ENCODE results near the gene POU3F1. TPM values are rescaled to one million over a fixed set of nuclear protein-coding genes. Genes with fewer than 3 reads are reported as not detected.

Gene POU3F1
- total and polyA plus RNA-seq, 2 of the 4 experiments (the other 2 are of a cell fraction) = not detected

GRCh38 chr1:38022810-38023209, 23.8 kb downstream of the POU3F1 start:
- Histone ChIP-seq H4K20me1 (ENCODE audit: insufficient read depth, low read length) (0 out of 2 replicates have a peak, but pooled peaks cover 4% of the 10 kb centered on the region), H2BK20ac (ENCODE audit: low read depth, low read length) (no peak overlapping the region), H3K56ac (ENCODE audit: extremely low read depth, insufficient read depth, low read length) (no peak overlapping the region), H3K27ac (ENCODE audit: insufficient read depth, low read length) (no peak overlapping the region), H3K4me2 (ENCODE audit: low read depth, low read length) (no peak overlapping the region), H3K18ac (ENCODE audit: low read depth, low read length) (no peak overlapping the region), H4K91ac (ENCODE audit: insufficient read depth, low read depth, low read length) (no peak overlapping the region), H3K79me1 (ENCODE audit: low read depth in 1 of 2, low read length in 2 of 2) (peaks cover 4 to 18% of the 10 kb centered on the region in 2 experiments), H3K9me3 (ENCODE audit: control insufficient read depth, insufficient read depth, low read length) (no peaks in the 10 kb centered on the region), H3K23ac (ENCODE audit: low read depth, low read length) (no peak overlapping the region), H2BK15ac (ENCODE audit: low read depth, low read length) (no peak overlapping the region), H3K4me1 (ENCODE audit: control insufficient read depth, insufficient read depth, low read length) (peaks cover 5% of the 10 kb centered on the region), H3K9ac (ENCODE audit: low read depth, low read length) (no peak overlapping the region), H4K8ac (ENCODE audit: low read depth in 2 of 2, low read length in 2 of 2) (no peak overlapping the region), H3K14ac (replicated peaks; ENCODE audit: low read depth, low read length) (no peak overlapping the region), H4K5ac (ENCODE audit: low read depth, low read length) (no peak overlapping the region), H3K9me1 (ENCODE audit: insufficient read depth, low read length) (no peaks in the 10 kb centered on the region), H2AK9ac (replicated peaks; ENCODE audit: low read depth, low read length, poor library complexity) (no peak overlapping the region), H3K4ac (ENCODE audit: low read depth, low read length) (no peak overlapping the region), H3K36me3 (ENCODE audit: control insufficient read depth, insufficient read depth, low read length) (peaks cover 44% of the 10 kb centered on the region), H3K27me3 (ENCODE audit: control insufficient read depth, insufficient read depth, low read length) (no peaks in the 10 kb centered on the region), H2BK5ac (ENCODE audit: low read depth, low read length, poor library complexity, severe bottlenecking) (no peak overlapping the region), H2AK5ac (ENCODE audit: low read depth, low read length) (no peak overlapping the region), H2BK120ac (ENCODE audit: low read depth, low read length) (no peak overlapping the region), H3K4me3 (ENCODE audit: insufficient read depth, low read depth, low read length) (no peak overlapping the region), H2AFZ (replicated peaks; ENCODE audit: low read length, poor library complexity) (no peak overlapping the region)
- intact Hi-C loops (cut with micrococcal nuclease) (no loop called here), in situ Hi-C loops (cut with MboI; ENCODE audit: low sequenced_read_pairs) (loop anchor here (25.0 kb wide), 3 partner anchors 436 to 1561 kb away; partner anchors contain the start of genes GNL2, MRPS15 and OSCP1), dilution Hi-C loops (cut with HindIII; ENCODE audit: low sequenced_read_pairs, unreplicated experiment) (no loop called here)
- WGBS, 2 experiments (ENCODE audit: extremely low coverage in 2 of 2, insufficient read length in 1 of 2) = 80% methylated on average over 1 of the region's 3 CpGs; no CpG with 5 or more reads in 1 of the 2 experiments
- TF ChIP-seq RCOR1 (IDR thresholded peaks at IDR 0.05; ENCODE audit: insufficient replicate concordance, low read length) (no peak), RAD21 (IDR thresholded peaks at IDR 0.05; ENCODE audit: low read length) (no peak), NFE2L2 (IDR thresholded peaks at IDR 0.05; ENCODE audit: low read depth, low read length) (no peak), MXI1 (IDR thresholded peaks at IDR 0.05; ENCODE audit: borderline replicate concordance, low read depth, low read length) (no peak), FOS (IDR thresholded peaks at IDR 0.05; ENCODE audit: low read depth, low read length) (no peak), MAFK (IDR thresholded peaks at IDR 0.05; ENCODE audit: low read depth, low read length) (no peak), RFX5 (IDR thresholded peaks at IDR 0.05; ENCODE audit: low read depth, low read length) (no peak), BHLHE40 (IDR thresholded peaks at IDR 0.05; ENCODE audit: low read depth, low read length) (no peak), POLR2A (IDR thresholded peaks at IDR 0.05; ENCODE audit: low read depth, low read length) (no peak), SMC3 (IDR thresholded peaks at IDR 0.05; ENCODE audit: low read depth, low read length) (no peak), CHD1 (IDR thresholded peaks at IDR 0.05; ENCODE audit: low read depth, low read length) (no peak), MAZ (IDR thresholded peaks at IDR 0.05; ENCODE audit: borderline replicate concordance, low read depth, low read length) (no peak), CEBPB (IDR thresholded peaks at IDR 0.05; ENCODE audit: low read depth, low read length) (no peak)
- TF ChIP-seq, protein P1, sequence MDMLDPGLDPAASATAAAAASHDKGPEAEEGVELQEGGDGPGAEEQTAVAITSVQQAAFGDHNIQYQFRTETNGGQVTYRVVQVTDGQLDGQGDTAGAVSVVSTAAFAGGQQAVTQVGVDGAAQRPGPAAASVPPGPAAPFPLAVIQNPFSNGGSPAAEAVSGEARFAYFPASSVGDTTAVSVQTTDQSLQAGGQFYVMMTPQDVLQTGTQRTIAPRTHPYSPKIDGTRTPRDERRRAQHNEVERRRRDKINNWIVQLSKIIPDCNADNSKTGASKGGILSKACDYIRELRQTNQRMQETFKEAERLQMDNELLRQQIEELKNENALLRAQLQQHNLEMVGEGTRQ (IDR thresholded peaks at IDR 0.05; ENCODE audit: low read depth, low read length) = no peak
- TF ChIP-seq, protein P2, sequence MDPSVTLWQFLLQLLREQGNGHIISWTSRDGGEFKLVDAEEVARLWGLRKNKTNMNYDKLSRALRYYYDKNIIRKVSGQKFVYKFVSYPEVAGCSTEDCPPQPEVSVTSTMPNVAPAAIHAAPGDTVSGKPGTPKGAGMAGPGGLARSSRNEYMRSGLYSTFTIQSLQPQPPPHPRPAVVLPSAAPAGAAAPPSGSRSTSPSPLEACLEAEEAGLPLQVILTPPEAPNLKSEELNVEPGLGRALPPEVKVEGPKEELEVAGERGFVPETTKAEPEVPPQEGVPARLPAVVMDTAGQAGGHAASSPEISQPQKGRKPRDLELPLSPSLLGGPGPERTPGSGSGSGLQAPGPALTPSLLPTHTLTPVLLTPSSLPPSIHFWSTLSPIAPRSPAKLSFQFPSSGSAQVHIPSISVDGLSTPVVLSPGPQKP (IDR thresholded peaks at IDR 0.05; ENCODE audit: borderline replicate concordance, low read depth, low read length) = no peak
- TF ChIP-seq, protein P3, sequence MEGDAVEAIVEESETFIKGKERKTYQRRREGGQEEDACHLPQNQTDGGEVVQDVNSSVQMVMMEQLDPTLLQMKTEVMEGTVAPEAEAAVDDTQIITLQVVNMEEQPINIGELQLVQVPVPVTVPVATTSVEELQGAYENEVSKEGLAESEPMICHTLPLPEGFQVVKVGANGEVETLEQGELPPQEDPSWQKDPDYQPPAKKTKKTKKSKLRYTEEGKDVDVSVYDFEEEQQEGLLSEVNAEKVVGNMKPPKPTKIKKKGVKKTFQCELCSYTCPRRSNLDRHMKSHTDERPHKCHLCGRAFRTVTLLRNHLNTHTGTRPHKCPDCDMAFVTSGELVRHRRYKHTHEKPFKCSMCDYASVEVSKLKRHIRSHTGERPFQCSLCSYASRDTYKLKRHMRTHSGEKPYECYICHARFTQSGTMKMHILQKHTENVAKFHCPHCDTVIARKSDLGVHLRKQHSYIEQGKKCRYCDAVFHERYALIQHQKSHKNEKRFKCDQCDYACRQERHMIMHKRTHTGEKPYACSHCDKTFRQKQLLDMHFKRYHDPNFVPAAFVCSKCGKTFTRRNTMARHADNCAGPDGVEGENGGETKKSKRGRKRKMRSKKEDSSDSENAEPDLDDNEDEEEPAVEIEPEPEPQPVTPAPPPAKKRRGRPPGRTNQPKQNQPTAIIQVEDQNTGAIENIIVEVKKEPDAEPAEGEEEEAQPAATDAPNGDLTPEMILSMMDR (conservative IDR thresholded peaks at IDR 0.05; ENCODE audit: low read depth, low read length) = no peak
- ATAC-seq (ENCODE audit: low read depth) (no peak), DNase-seq (no peak)
- no TSS peak for BruUV-seq (replicated peaks)
- CTCF ChIA-PET = interaction anchor here (0.9 kb wide), 1 partner anchor 32 kb away, joined by 5 read pairs; no protein-coding TSS in a partner anchor
- POLR2A ChIA-PET (ENCODE audit: unreplicated experiment) = no interaction called here
